ENCODE data around the gene ASB18. TPM values are rescaled to one million over a fixed set of nuclear protein-coding genes. Genes with fewer than 3 reads are reported as not detected.

ASB18 gene
- total and polyA plus RNA-seq, 10 of the 15 experiments (the other 5 are each of a cell fraction or from before 2014, with no cell fraction given) = not detected

DNA sequence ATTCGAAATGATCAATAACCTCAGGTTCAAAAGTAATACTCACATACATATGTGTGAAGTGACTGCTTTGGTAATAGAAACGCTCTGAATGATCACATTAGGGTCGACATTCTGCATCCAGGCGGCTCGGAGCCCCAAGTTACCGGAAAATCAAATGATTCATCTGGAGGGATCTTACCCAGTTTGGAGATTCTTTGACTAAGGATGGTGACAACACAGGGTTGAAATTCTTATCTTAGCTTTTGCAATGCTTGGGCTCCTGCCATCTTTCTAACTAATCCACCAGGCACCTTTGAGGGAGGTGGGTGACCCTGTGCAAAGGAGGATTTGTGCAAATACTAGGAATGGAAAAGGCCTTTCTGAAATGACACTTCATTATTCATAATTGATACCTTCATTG, 106.8 kb downstream of the ASB18 start:
- ATAC-seq (no peak), FAIRE-seq (no peak), DNase-seq (ENCODE audit: low read depth, low spot score) (no peak)
- in situ Hi-C loops (cut with MboI) (no loop called here), intact Hi-C loops (cut with micrococcal nuclease; ENCODE audit: unreplicated experiment) (no loop called here)
- Histone ChIP-seq H3K4me2 (ENCODE audit: control insufficient read depth, insufficient read depth) (no peak overlapping the region), H3K9me3 (replicated peaks; ENCODE audit: control insufficient read depth, insufficient read depth, low read length) (no peaks in the 10 kb centered on the region), H2AFZ (ENCODE audit: control insufficient read depth, low read depth, low read length) (no peak overlapping the region), H3K4me3 (no peak overlapping the region), H3K27me3 (replicated peaks in 1 of 2; ENCODE audit: control insufficient read depth in 2 of 2, insufficient read depth in 2 of 2, low read length in 1 of 2) (peaks cover 0 to 1% of the 10 kb centered on the region in 2 experiments; a peak in 2 of 4 replicates), H3K27ac (ENCODE audit: control insufficient read depth, insufficient read depth) (no peak overlapping the region), H3K9ac (ENCODE audit: control insufficient read depth, insufficient read depth, low read length) (no peak overlapping the region), H3K4me1 (ENCODE audit: control insufficient read depth, insufficient read depth, low read length) (no peaks in the 10 kb centered on the region), H3K79me2 (ENCODE audit: control insufficient read depth, insufficient read depth, low read length) (no peaks in the 10 kb centered on the region), H4K20me1 (ENCODE audit: control insufficient read depth, insufficient read depth) (no peaks in the 10 kb centered on the region), H3K36me3 (ENCODE audit: control insufficient read depth in 2 of 2, insufficient read depth in 2 of 2, low read length in 1 of 2) (no peaks in the 10 kb centered on the region)
- ChIA-PET RAD21 (ENCODE audit: unreplicated experiment) (no interaction called here), CTCF (no interaction called here), POLR2A (no interaction called here), SMC1A (ENCODE audit: uncharacterized antibody, unreplicated experiment) (no interaction called here)
- TF ChIP-seq LARP7 (IDR thresholded peaks at IDR 0.05) = no peak
- TF ChIP-seq STAT3 (IDR thresholded peaks at IDR 0.05; ENCODE audit: low read depth, low read length) = no peak
- no peak for TF ChIP-seq EZH2 (IDR thresholded peaks at IDR 0.05; ENCODE audit: borderline replicate concordance, control insufficient read depth, low read depth, low read length)
- no peak for TF ChIP-seq ZNF622 (IDR thresholded peaks at IDR 0.05)
- no peak for TF ChIP-seq SMC3 (IDR thresholded peaks at IDR 0.05; ENCODE audit: borderline replicate concordance, low read length)
- TF ChIP-seq POU2F2 (IDR thresholded peaks at IDR 0.05; ENCODE audit: borderline replicate concordance, low read depth, low read length) = no peak
- TF ChIP-seq NFYA (IDR thresholded peaks at IDR 0.05; ENCODE audit: borderline replicate concordance, low read depth, low read length) = no peak
- TF ChIP-seq RAD21 (IDR thresholded peaks at IDR 0.05; ENCODE audit: insufficient read depth, low read depth, low read length) = no peak
- TF ChIP-seq HDGF (IDR thresholded peaks at IDR 0.05) = no peak
- TF ChIP-seq SUPT20H (IDR thresholded peaks at IDR 0.05; ENCODE audit: borderline replicate concordance, control insufficient read depth, low read depth, low read length) = no peak
- TF ChIP-seq CHD1 (IDR thresholded peaks at IDR 0.05; ENCODE audit: low read depth, low read length) = no peak
- no peak for TF ChIP-seq EP300 (IDR thresholded peaks at IDR 0.05; ENCODE audit: borderline replicate concordance in 1 of 2, control insufficient read depth in 1 of 2, low read depth in 2 of 2, low read length in 2 of 2)
- TF ChIP-seq, protein P1, sequence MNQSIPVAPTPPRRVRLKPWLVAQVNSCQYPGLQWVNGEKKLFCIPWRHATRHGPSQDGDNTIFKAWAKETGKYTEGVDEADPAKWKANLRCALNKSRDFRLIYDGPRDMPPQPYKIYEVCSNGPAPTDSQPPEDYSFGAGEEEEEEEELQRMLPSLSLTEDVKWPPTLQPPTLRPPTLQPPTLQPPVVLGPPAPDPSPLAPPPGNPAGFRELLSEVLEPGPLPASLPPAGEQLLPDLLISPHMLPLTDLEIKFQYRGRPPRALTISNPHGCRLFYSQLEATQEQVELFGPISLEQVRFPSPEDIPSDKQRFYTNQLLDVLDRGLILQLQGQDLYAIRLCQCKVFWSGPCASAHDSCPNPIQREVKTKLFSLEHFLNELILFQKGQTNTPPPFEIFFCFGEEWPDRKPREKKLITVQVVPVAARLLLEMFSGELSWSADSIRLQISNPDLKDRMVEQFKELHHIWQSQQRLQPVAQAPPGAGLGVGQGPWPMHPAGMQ (IDR thresholded peaks at IDR 0.05; ENCODE audit: borderline replicate concordance) = no peak
- no TSS peak for BruUV-seq (replicated peaks)
- WGBS (ENCODE audit: insufficient coverage, insufficient replicate concordance, low lambda C conversion rate, missing lambda C conversion rate) = 2% methylated on average over 6 of the region's 6 CpGs

All from GM12878 (cell line).